Hippocampal formation (tissue), 2 donors: ENCODE measurements around the gene CDC42EP1.
"Not testable (repeated sequence)": the region's sequence is repeated elsewhere in the genome, so short reads cannot be mapped to it uniquely, and the experiment has no call there.

ENCODE experiments used
- DNase-seq, 2 donors: peaks; one replicate each; lab custom pipeline; 2025; lab: John Stamatoyannopoulos, UW

Gene CDC42EP1

GRCh38 chr22:37534445-37534844, 25.8 kb upstream of the CDC42EP1 start:
- DNase-seq = no peak

DNA sequence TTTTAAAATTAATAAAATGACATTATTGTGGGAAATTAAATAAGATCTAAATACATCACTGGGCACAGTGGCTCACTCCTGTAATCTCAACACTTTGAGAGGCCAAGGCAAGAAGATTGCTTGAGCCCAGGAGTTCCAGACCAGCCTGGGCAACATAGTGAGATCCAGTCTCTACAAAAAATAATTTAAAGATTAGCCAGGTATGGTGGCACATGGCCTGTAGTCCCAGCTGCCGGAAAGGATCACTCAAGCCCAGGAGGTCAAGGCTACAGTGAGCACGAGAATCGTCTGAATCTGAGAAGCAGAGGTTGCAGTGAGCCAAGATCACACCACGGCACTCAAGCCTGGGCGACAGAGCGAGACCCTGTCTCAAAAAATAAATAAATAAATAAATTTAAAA, 25.1 kb upstream of the CDC42EP1 start:
- DNase-seq = no peak

DNA sequence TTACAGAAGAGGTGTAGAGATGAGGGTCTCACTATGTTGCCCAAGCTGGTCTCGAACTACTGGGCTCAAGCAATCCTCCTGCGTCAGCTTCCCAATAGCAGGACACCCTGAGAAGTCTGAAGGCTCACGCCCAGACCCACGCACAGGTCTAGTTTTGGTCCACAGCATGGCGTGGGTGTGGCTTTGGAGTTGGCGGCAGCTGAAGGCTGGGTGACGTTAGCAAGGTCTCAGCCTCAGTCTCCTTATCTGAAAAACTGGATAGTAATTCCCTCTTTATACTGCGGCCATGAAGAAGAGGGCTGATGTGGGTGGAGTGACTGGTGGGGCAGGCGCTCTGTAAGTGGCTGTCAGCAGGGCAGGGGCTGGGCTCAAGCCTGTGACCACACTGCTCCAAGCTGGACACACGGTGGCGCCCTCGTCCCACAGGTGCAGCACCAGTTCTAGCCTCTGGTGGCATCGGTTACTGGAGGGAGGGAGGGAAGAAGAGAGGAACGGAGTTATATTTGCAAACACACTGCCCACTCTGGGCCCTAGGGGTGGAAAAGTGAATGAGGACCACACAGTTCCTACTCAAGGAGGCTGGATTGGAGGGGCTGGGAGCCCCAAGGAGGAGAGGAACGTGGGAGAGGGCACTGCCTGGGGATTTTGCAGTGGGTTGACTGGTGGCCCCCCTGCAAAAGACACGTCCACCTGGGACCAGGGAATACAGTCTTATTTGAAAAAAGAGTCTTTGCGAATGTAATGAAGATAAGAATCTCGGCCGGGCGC, 21.5 kb upstream of the CDC42EP1 start:
- peak; percentile 89 to 90 for DNase-seq

GRCh38 chr22:37539790-37540189, 20.5 kb upstream of the CDC42EP1 start:
- DNase-seq = not testable (repeated sequence)

GRCh38 chr22:37542416-37542815, 17.9 kb upstream of the CDC42EP1 start:
- not testable (repeated sequence) for DNase-seq

DNA sequence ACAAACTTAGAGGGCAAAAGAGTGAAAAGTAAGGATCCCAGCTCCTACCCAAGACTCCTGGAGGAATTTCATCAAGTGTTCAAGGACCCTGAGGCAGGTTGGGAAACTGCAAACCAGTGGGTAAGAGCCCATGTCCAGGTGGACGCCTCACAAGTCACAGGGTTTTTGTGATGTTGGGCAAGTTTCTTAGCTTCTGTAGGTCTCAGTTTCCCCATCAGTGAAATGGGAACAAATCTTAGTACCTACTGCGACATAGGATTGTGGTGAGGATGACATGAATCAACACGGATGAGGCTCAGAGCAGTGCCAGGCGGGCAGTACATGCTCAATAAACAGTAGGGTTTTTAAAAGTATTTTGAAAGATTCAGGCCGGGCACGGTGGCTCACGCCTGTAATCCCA, 17.3 kb upstream of the CDC42EP1 start:
- no peak for DNase-seq

GRCh38 chr22:37544955-37545702, 15.2 kb upstream of the CDC42EP1 start:
- peak in 1 of 2 donors; percentile 54 for DNase-seq

DNA sequence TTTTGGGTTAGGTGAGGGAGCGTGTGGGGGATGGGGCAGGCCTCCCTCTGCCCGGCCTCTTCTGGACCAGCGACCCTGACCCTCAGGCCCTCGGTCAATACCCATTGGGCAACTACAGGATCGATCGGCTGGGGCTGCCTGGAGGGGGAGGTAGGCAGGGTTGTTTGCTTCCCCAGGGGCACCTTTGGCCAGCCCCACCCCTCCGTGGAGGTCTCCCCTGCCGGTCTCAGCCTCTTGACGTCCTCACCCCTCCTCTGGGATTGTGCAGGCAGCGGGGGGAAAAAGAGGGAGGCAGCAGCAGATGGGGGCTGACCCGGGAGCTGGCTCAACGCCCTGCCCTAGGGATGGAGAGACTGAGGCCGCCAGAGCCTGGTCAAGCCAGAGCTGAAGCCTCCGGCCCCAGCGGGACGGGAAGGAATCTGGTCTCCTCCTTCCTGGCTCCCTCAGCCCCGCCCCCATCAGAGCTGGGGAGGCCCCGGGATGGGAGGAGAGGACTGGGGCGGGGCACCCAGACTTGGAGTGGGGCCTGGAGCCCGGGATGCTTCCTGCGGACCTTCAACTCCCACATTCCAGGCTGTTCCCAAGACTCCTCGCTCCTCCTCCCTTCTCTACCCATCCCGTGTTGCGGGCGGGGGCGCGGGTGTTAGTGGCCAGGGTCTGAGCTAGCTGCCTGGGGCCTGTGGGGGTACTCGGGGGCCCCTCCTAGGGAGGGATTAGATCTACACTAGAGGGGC, 14.4 kb upstream of the CDC42EP1 start:
- peak in 1 of 2 donors; percentile 46 for DNase-seq

GRCh38 chr22:37546437-37547250, 13.6 kb upstream of the CDC42EP1 start:
- peak; percentile 51 to 66 for DNase-seq

DNA sequence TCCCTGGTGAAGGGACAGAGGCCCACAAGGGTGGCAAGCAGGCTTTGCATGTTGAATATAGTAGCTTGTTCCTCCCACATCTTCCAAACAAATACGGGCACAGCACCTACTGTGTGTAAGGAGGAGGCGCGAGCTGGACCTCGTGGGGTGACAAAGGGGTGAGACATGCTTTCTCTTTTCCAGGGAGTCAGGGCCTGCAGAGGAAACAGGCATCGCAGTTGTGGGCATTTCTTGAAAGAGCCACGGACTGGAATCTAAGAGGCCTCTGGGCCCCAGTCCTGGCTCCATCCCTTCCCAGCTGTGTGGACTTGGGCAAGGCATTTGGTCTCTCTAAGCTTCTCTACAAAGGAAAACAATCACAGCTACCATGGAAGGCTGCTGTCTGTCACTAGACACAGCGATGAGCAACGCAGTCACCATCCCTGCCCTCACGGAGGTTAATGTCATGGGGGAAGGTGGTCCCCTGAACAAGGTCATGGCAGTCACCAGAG, 13.0 kb upstream of the CDC42EP1 start:
- peak in 1 of 2 donors; percentile 51 for DNase-seq

DNA sequence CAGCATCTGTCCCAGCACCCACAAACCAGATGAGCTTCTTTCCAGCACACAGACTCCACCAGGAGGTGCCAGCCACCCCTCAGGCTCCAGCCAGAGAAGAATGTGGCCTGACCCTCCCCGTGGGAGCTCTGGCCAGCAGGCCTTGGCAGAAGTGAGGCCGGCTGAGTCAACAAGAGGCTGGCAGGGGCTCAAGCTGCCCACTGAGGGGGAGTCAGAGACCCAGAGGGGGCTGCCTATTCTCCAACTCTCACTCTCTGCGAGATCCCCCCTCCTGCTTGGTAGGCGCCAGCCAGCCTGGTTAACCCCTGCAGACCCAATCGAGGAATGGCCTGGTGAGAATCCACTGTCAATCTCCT, 10.6 kb upstream of the CDC42EP1 start:
- peak; percentile 80 to 85 for DNase-seq

- DNase-seq = not testable (repeated sequence)
Measured at GRCh38 chr22:37550921-37551320, 9.4 kb upstream of the CDC42EP1 start.

- DNase-seq = no peak
Measured at GRCh38 chr22:37551981-37552380, 8.3 kb upstream of the CDC42EP1 start.

DNA sequence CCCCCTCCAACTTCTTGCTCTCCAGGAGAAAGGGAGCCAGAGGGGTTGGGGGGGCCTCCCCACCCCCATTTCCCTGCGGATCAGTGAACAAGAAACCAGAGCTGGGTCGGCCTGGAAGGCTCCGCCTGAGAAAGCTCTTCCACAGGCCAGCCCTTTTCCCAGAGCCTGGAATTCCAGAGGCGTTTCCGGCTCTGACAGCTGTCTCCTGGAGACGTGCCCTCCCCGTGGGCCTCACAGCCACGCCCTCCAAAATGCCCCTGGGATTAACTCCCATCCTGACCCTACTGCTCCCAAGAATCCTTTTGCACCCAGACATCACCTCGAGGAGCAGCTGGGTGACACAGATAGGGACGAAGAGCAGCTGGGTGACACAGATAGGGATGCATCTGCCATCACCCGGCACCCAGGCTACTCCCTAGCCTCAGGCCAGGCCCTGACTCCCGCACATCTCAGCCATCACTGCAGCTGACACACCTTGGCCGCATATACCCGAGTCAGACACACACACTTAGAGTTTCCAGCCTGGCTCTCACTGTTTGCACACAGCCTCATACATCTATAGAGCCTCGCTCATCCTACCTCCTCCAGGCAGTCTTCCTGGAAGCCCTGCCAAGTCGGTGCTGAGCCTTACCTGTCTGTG, 7.6 kb upstream of the CDC42EP1 start:
- no peak for DNase-seq

GRCh38 chr22:37553725-37554124, 6.6 kb upstream of the CDC42EP1 start:
- no peak for DNase-seq

- no peak for DNase-seq
Measured at GRCh38 chr22:37555029-37555428, 5.3 kb upstream of the CDC42EP1 start.

GRCh38 chr22:37556710-37557109, 3.6 kb upstream of the CDC42EP1 start:
- DNase-seq = no peak

GRCh38 chr22:37557321-37558001, 2.8 kb upstream of the CDC42EP1 start:
- DNase-seq = no peak

DNA sequence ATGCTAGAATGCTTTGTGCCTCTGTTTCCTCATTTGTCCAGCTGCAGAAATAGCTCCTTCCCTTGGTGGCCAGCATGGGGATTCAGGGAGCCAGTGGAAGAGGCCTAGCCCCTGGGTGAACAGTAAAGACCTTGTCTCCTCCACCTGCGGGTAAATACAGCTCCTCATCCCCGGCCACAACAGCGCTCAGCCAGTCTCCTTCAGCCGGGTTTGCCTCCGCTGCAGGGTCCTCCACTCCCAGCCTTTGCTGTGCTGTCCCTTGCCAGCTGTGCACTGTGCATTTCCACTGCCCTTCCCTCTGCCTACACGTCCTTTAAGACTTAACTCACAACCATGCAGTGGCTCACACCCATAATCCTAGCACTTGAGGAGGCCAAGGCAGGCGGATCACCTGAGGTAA, 1.5 kb upstream of the CDC42EP1 start:
- no peak for DNase-seq

- DNase-seq = no peak
Measured at GRCh38 chr22:37559521-37559900, 769 bp upstream of the CDC42EP1 start.
